NT2/D1 (cell line): ENCODE measurements around the gene PLEK2.

Experiments
- YY1 ChIP-seq: IDR thresholded peaks from 2 replicates; pipeline ENCODE4 v1.6.1; 2011; ENCODE audit not compliant: insufficient read length, insufficient read depth
- ZNF274 ChIP-seq: IDR thresholded peaks from 2 replicates; pipeline ENCODE4 v1.6.1; 2011; ENCODE audit warnings: mild to moderate bottlenecking, low read depth, low read length

- no peak for TF ChIP-seq YY1
- no peak for TF ChIP-seq ZNF274
These were observed 28.5 kb upstream of the PLEK2 start for GRCh38 chr14:67440513-67440912.
